Left colon (tissue), 2 donors: ENCODE results near the gene SCAF11. TPM values are rescaled to one million over a fixed set of nuclear protein-coding genes. Genes with fewer than 3 reads are reported as not detected.

Experiments used
- ATAC-seq: fragments of 200-7000 bp; cut with Tn5 transposase; one replicate; pipeline ENCODE4 v1.9.1; 2020; ENCODE audit warnings: mild to moderate bottlenecking, moderate library complexity
- DNase-seq, 2 donors: peaks; one replicate each; pipeline ENCODE4 v3.0.0-alpha.2; 2020
- intact Hi-C, 2 donors: fragments of 100-400 bp; cut with DNase I in 1 of 2; cut with micrococcal nuclease in 1 of 2; formaldehyde crosslinking; loops; one replicate each; pipeline versions ENCODE4 v1.11.2 to v1.14.0; 2022; cut with DNase I, micrococcal nuclease
- total RNA-seq, 2 donors: library from RNA; stranded (reverse); fragmentation: NEBNext Ultra II Directional; extraction: Animal tissue kit (Norgen Biotek cat#: 25700); gene quantifications; one replicate each; pipeline ENCODE4 v1.2.1, GENCODE V29; 2021
- donor health status: DM: no; HTN: no; CAD: no.
- donor health status: DM: yes; HTN: yes; CAD: no.

Gene SCAF11
- total RNA-seq, 2 donors from 2014 or later: 97.9 to 103 TPM

DNA sequence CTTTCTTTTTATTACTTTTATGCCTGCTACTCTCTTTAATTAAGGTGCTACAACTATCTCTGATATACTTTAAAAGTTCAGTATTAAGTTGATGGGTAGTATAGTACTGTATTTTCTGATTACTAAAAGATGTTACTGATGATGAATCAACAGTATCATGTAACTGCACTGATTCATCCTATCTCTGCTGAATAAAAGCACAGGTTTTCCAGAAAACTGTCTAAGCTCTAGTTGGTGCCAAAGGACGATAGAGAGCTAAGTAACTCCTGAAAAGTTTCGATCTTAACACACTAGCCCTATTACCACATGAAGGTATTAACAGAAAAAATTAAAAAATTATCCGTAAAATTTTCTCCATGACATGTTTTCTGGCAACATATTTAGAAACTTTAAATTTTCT, 2.1 kb downstream of the SCAF11 start:
- no peak for DNase-seq
- no peak for ATAC-seq
- intact Hi-C loops: no loop called here

DNA sequence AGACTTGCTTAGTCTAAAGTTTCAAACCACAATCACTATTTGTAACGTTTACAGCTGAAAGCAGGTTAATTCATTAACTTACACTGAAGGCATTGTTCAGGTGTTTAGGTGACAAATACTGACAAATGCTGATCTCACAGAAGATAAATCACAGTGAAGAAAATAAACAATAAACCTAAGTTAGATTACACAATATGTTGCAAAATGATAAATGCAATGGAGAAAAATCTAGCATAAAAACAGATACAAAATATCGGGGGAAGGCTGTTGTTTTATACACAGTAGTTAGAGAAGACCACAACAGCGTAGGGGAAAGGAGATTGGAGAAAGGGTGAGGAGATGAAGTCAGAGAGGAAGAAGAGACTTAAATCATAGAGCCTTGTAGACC, 3.0 kb downstream of the SCAF11 start:
- no peak for ATAC-seq
- no peak for DNase-seq
- intact Hi-C loops: no loop called here

DNA sequence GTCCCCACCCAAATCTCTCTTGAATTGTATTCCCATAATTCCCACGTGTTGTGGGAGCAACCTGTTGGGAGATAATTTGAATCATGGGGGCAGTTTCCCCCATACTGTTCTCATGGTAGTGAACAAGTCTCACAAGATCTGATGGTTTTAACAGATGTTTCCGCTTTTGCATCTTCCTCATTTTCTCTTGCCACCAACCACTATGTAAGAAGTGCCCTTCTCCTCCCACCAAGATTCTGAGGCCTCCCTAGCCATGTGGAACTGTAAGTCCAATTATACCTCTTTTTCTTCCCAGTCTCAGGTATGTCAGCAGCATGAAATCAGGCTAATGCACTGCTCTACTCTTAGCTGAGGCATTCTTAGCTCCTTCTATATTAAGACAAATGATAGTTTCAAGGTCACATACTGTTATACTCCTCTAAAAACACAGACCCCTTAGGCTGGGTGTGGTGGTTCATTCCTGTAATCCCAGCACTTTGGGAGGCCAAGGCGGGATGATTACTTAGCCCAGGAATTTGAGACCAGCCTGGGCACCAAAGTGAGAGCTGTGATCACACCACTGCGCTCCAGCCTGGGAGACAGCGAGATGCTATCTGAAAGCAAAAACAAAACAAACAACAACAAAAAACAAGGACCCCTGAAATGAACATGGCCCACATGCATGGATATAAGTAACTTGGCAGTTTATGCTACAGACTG, 3.6 kb downstream of the SCAF11 start:
- intact Hi-C loops: no loop called here
- ATAC-seq: no peak
- DNase-seq: no peak

DNA sequence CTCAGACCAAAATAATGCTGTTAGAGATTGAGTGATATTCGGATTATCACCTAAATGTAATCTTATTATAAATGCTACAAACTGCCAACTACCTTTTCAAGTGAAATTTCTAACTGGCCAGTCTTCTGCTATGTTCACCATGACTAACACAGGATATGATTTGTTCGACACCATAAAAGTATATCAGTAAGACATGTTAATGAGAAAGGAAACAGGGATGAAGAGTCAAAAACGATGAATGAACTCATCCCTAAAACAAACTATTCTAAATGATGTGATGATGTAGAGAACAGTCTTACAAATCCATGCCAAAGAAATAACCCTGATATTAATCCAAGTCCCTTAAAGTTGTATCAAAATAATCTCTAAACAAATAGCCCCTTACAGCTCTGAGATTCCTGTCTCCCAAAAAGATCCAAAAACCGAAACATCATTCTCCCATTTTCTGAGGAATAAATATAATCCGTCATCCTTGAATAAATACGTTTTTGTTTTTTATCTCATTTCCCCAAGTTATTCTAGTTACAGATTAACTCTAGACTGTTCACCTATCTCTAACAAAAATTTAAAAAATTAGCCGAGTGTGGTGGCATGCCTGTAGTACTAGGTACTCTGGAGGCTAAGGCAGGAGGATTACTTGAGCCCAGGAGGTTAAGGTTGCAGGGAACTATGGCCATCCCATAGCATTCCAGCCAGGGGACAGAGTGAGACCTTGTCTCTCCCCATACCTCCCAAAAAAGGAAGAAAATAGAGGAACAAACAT, 9.1 kb downstream of the SCAF11 start:
- intact Hi-C loops: no loop called here
- DNase-seq (no peak), ATAC-seq (no peak)

DNA sequence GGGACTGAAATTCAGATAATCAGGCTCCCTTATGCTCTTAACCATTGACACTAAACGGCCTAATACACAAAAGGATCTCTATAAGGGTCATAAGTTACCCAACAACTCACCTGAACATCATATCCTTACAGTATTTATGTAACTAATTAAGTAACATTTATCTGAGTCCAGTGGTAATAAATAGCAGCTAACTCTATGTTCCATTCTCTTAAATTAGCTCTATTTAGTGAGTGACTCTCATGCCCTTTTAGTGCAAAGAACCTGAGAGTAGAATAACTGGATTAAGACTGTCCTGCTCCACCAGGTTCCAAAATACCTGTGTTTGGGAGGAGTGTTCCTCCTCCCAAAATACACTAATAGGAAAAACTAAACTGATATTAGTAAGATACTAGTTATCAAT, 9.8 kb downstream of the SCAF11 start:
- intact Hi-C loops: no loop called here
- DNase-seq: no peak
- no peak for ATAC-seq

DNA sequence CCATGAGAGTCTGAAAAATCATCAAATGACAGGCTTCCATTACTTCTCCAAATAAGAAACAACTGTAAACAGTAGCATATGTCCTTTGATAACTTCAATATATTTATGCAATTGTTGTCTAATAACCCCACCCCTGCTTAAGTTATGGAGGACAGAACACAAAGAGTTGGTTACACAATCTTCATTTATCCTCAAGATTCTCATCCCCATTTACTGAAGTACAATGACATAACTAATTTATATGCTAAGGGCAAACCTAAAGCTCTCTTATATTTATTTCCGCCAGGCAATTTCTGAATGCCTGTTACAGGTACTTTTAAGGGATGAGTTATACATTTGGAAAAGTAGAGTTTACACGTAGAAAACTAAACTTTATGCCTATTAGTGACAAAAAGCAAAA, 12.3 kb downstream of the SCAF11 start:
- intact Hi-C loops: no loop called here
- no peak for ATAC-seq
- no peak for DNase-seq

DNA sequence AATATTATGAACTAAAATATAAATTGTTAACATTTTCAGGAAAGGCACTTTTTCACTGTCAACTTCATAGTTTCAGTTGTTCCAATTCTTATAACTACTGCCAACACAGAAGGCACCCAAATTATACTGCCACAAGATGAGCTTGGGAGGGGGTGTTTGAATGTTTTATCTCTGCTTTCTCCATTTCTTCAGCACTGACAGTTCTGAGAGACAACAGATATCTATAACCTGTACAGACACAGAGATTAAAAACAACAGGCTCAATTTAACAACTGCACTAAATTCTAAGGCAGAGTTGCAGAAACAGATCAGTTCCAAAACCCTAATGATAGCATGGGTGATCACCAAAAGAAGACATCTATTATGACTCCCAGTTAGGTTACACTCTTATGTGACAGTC, 12.8 kb downstream of the SCAF11 start:
- ATAC-seq: no peak
- intact Hi-C loops: no loop called here

DNA sequence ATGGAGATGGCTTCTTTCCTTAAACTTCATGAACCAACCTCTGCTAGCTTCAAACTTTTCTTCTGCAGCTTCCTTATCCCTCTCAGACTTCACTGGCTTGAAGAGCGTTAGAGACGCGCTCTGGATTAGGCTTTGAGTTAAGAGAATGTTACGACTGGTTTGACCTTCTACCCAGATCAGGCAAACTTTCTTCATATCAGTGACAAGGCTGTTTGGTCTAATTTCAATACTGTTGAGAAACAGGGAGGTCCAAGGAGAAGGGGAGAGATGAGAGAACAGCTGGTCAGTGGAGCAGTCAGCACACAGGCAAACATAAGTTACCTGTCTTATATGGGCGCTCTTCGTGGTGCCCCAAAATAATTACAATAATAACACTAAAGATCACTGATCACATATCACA, 14.9 kb downstream of the SCAF11 start:
- ATAC-seq: peak; percentile 61
- no peak for DNase-seq
- intact Hi-C loops: no loop called here

More for the DNA sequence above, 12.8 kb downstream of the SCAF11 start:
- DNase-seq: no peak

DNA sequence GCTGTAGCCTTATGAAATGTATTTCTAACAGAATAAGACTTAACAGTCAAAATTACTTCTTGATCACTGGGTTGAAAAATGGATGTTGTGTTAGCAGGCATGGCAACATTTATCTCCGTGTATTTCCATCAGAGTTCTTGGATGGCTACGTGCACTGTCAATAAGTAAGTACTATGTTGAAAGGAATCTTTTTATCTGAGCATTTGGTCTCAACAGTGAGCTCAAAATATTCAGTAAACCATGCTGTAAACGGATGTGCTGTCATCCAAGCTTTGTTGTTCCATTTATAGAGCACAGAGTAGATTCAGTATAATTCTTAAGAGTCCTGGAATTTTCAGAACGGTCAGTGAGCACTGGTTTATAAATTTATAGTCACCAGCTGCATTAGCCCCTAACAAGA, 15.5 kb downstream of the SCAF11 start:
- no peak for DNase-seq
- intact Hi-C loops: no loop called here
- ATAC-seq: no peak

DNA sequence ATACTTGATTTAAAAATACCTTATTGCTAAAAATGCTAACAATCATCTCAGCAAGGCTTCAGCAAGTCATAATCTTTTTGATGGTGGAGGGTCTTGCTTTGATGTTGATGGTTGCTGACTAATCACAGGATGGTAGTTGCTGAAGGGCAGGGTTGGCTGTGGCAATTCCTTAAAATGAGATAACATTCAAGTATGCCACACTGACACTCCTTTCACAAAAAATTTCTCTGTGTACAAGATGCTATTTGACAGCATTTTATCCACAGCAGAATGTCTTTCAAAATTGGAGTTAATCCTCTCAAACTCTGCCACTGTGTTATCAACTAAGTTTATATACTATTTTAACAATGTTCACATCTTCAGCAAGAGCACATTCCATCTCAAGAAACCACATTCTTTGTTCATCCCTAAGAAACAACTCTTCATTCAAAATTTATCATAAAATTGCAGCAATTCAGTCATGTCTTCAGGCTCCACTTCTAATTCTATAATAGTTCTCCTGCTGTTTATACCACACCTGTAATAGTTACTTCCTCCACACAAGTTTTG, 16.1 kb downstream of the SCAF11 start:
- ATAC-seq: no peak
- intact Hi-C loops: no loop called here
- DNase-seq: no peak

DNA sequence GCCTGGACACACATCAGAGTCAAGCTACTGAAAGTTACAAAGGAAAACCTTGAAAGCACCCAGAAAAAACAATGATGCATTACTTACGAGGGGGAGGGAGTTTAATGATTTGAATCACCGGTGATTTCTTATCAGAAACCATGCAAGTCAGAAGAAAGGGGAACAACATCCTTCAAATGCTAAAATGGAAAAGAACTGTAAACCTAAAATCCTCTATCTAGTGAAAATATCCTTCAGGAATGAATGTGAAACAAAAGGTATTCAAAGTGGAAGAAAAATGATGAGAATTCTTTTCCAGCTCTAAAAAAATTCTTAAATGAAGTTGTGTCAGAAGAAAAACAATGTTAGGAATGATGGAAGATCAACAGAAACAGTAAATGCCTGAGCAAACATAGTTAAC, 16.8 kb downstream of the SCAF11 start:
- DNase-seq: no peak
- intact Hi-C loops: no loop called here
- no peak for ATAC-seq

DNA sequence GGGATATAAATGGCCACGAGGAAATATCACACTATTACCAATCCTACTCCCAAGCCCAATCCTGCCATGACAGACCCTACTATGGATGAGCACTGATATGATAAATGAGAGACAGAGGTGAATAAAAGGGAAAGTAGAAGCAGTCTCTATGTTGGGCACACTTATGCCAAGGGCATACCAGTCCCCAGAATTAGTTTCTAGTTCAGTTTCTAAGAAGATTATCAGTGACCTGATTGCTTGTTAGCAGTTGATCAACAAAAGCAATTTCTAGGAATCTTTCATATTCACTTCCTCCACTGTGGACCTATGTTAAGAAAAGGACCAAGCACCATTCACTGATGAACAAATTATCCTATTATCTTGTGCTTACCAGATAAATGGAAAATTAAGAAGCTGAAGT, 20.0 kb downstream of the SCAF11 start:
- intact Hi-C loops: no loop called here
- ATAC-seq: no peak

DNA sequence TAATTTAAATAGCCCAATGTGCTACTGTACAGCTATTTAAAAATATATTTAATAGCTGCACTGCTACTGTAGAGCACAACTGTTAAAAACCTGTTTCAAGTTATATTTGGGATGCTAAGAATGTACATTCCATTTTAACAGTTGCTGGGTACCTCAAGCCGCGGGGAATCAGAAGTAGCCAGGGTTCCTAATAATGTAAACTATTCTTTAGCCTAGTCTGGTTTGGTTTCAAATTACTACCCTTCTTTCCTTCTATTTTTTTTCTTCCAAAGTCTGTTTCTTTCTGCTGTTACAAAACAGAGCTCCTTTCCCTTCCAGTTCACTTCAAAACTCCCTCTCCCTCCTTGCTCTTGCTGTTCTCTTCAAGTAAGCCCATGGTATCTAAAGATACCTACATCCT, 21.3 kb downstream of the SCAF11 start:
- DNase-seq (no peak), ATAC-seq (no peak)

More for the DNA sequence above, 20.0 kb downstream of the SCAF11 start:
- DNase-seq: no peak

DNA sequence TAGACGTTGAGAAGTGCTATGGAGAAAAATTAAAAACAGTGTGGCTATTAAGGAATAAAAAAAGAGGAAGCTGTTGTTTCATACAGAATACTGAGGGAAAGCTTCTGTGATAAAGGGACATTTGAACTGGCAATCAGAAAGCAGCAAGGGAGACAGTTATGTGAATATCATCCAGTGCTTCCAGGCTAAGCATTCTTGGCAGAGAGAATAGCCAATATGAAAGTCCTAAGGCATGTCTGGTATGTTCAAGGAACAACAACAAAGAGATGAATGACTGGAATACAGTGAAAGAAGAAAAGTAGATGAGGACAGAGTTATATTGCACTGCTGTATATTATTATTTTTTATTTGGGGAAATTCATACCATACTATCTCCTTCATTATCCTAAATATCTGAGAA, 23.9 kb downstream of the SCAF11 start:
- intact Hi-C loops: no loop called here
- ATAC-seq (no peak), DNase-seq (no peak)

More for the DNA sequence above, 21.3 kb downstream of the SCAF11 start:
- intact Hi-C loops: no loop called here

DNA sequence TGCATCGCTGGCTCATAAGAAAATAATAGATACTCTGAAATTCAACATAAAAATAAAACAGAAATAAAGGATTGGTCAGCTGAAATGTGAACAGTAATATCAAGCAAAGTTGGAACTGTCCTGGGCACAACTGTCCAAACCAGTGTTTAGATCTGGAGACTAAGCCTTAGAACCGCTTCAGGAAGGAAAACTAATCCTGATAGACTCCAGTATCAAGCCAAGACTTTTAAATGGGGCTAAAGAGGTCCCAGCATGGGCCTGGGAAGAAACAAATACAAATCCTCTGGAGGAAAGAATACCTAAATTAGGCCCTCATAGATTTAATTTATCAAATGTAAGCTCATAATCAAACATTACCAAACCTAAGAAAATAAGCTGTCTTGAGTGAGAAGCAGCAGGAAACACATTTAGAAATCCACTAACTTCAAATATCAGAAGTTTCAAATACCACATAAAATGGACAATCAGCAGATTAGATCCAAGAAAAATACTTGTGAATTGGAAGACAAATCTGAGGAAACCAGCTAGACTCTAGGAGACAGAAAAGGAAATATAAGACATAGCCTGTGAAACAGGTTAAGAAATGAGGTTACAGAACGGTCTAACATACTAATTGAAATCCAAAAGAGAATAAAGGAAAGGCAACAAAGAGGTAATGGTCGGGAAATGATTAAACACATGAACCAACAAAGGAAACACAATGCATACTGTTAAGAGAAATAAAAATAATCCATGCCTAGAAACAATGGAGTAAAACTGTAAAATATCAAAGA, 27.6 kb downstream of the SCAF11 start:
- no peak for ATAC-seq
- intact Hi-C loops: no loop called here
- DNase-seq: no peak

DNA sequence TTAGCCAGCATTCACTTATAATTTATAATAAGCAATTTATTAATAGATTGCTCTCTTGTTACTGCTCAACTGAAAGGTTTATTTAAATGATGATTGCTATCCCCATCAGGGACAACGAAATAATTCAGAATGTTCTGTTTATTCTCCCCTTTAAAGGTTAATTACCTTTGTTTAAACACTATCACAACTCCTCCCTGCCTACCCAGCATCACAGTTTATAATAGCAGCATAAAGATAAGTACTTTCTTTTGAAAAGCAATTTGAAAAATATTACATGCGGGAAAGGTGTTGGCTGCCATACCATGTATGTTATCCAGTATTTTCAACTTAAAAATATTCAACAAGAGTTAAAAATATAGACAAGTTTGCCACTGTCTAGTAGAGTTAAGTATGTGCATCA, 30.6 kb downstream of the SCAF11 start:
- no peak for DNase-seq
- intact Hi-C loops: no loop called here
- ATAC-seq: peak; percentile 81

DNA sequence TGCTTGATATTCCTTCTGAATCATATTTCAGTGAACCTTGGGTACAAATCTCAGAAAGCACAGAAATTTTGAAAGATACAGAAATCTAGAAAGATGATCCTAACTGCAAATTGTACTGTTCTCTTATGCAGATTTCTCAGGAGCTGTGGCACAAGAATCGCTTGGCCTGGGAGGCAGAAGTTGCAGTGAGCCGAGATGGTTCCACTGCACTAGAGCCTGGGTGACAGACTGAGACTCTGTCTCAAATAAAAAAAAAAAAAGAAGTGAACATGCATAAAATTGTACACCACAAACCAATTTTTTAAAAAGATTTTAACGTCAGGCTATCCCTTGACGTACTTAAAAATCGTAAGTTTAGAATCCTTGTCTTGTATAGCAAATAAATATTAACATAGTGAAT, 31.3 kb downstream of the SCAF11 start:
- no peak for ATAC-seq
- intact Hi-C loops: no loop called here
- DNase-seq: no peak

DNA sequence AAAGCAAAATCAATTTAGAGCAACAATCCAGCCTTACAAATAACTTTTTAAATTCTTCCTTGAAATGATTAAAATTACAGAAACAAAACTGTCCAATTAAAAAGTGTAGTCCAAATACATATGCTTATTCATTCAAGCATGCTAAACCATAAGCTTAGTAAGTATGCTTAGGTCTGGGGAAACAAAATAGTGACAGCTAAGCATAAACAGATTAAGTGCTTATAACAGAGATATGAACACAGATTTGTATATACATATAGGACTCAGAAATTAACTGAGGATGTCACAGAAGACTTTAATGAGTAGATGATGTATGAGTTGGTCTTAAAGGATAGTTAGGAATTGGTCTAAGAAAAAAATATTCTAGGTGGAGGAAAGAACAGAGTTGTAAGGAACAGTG, 41.8 kb downstream of the SCAF11 start:
- intact Hi-C loops: no loop called here
- DNase-seq (no peak), ATAC-seq (no peak)

DNA sequence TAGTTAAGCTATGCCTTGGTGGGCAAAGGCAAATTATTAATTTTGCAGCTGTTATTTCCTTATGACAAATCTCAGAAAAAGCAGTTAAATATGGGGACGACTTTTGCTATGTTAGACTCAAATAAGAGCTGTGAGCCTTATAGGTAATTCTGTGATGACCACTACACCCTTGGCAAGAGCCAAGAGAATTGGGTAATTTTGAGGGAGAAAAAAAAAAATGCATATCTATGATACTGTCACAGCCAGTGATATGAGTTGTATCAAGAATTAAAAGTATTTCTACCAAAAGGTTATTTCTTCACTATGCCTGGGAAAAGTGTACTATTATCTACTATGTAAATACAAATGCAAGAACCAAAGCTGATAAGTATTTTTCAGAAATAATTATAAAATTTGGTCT, 43.9 kb downstream of the SCAF11 start:
- intact Hi-C loops: no loop called here

DNA sequence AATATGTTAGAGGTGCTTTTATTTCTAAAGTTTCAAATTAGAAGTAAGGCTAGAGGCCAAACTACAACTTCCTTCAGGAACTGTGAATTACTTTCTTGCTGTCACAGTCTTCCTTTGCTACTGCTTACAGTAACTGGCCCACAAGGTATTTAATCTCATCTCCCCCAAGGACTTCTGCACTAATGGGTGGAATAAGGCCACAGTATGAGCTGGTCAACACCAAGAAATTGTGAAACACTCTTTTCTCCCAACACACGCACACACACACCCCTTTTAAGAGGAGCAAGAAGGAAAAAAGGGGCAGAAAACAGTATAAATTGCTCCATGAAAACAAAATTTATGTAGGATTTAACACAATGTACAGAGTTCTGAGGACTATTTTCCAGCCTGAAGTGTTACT, 45.6 kb downstream of the SCAF11 start:
- intact Hi-C loops: no loop called here
- no peak for ATAC-seq
- DNase-seq: no peak

More for the DNA sequence above, 43.9 kb downstream of the SCAF11 start:
- DNase-seq: no peak
- ATAC-seq: no peak
